A549 (cell line): ENCODE results near the gene EPB41L4A.

ENCODE experiments used
- ATOH8 ChIP-seq: fragments of 250-450 bp; sonication (Bioruptor Pico); IDR thresholded peaks from 2 replicates; pipeline ENCODE4 v1.5.0; 2020; ENCODE audit warnings: low read depth, mild to moderate bottlenecking, moderate library complexity
- CTCF ChIP-seq: fragments of >200 bp; sonication (Bioruptor Twin); formaldehyde crosslinking; IDR thresholded peaks from 3 replicates; pipeline ENCODE4 v1.5.1; 2016
- EHF ChIP-seq: fragments of 250-450 bp; sonication (Bioruptor Pico); IDR thresholded peaks from 2 replicates; pipeline ENCODE4 v1.5.0; 2020; ENCODE audit warnings: mild to moderate bottlenecking
- EHMT2 ChIP-seq: fragments of 200-600 bp; sonication (generic); IDR thresholded peaks from 2 replicates; pipeline ENCODE4 v1.6.1; 2016; ENCODE audit warnings: antibody characterized with exemption, low read depth, mild to moderate bottlenecking, moderate library complexity
- EP300 ChIP-seq, 2 experiments: fragments of >200 bp; sonication (Bioruptor Twin); formaldehyde crosslinking; IDR thresholded peaks; 2 replicates in 1 of 2; 3 replicates in 1 of 2; pipeline ENCODE4 v1.6.1; 2016 to 2017
- ESRRA ChIP-seq: fragments of 150-350 bp; IDR thresholded peaks from 2 replicates; pipeline ENCODE4 v1.6.1; 2014; ENCODE audit warnings: mild to moderate bottlenecking, low read length, borderline replicate concordance
- HOXB13 ChIP-seq: fragments of 250-450 bp; sonication (Bioruptor Pico); IDR thresholded peaks from 2 replicates; pipeline ENCODE4 v1.5.0; 2020; ENCODE audit warnings: low read depth, mild to moderate bottlenecking, moderate library complexity
- POLR2A ChIP-seq: IDR thresholded peaks from 2 replicates; pipeline ENCODE4 v1.6.1; 2012; ENCODE audit warnings: mild to moderate bottlenecking, low read length
- REST ChIP-seq: fragments of 200-600 bp; sonication (generic); IDR thresholded peaks from 2 replicates; pipeline ENCODE4 v1.6.1; 2016; ENCODE audit warnings: antibody characterized with exemption, mild to moderate bottlenecking, moderate library complexity
- RFX5 ChIP-seq: fragments of 450-650 bp; IDR thresholded peaks from 2 replicates; pipeline ENCODE4 v1.7.1; 2014; ENCODE audit warnings: antibody characterized with exemption, mild to moderate bottlenecking, moderate library complexity

GRCh38 chr5:112353678-112354077 lies 65.4 kb downstream of the EPB41L4A start:
- TF ChIP-seq RFX5 (no peak), POLR2A (no peak), CTCF (no peak), HOXB13 (CRISPR knock-in tag) (no peak), REST (no peak), EHMT2 (no peak), EP300 (IDR thresholded peaks at IDR 0.05) (no peak), ATOH8 (CRISPR knock-in tag) (no peak), EHF (CRISPR knock-in tag) (no peak), ESRRA (no peak)
